K562 (cell line): ENCODE measurements around the gene TOP3A. TPM values are rescaled to one million over a fixed set of nuclear protein-coding genes. Genes with fewer than 3 reads are reported as not detected.
A peak's percentile ranks its signal among the peaks of the same experiment; 100 is the strongest.

ENCODE experiments used
- ATAC-seq: fragments of 200-7000 bp; cut with Tn5 transposase; 3 replicates; pipeline ENCODE4 v1.9.1; 2020; ENCODE audit warnings: moderate library complexity
- BruUV-seq: library from RNA; stranded (reverse); fragments of 400-500 nt; replicated peaks from 2 replicates; lab custom pipeline; 2021; lab: Mats Ljungman, UMichigan
- CTCF ChIA-PET: fragments of 300-600 bp; formaldehyde crosslinking; extraction: SDS; loops from one replicate; lab custom pipeline; 2021; ENCODE audit warnings: low intra/inter-chr PET ratio; lab: Yijun Ruan, JAX
- POLR2A ChIA-PET: fragments of 300-600, 350-650 bp; sonication (Branson Sonifier 250); formaldehyde crosslinking; extraction: SDS; loops from one replicate; lab custom pipeline; 2021; ENCODE audit warnings: antibody characterized with exemption, inconsistent platforms; lab: Yijun Ruan, JAX
- DNase-seq, 4 experiments: peaks; one replicate each; pipeline versions ENCODE4 v3.0.0 to v3.0.0-alpha.2; 2011 to 2018; ENCODE audit warnings: low spot score in 3 of 4, mixed read lengths in 3 of 4; ENCODE audit errors: extremely low read depth in 1 of 4
- FAIRE-seq: peaks from 2 replicates; lab custom pipeline; 2011; peaks lifted over from hg19 to GRCh38; lab: Jason Lieb, UNC
- H2AFZ ChIP-seq: 2 replicates; pipeline ENCODE4 v1.6.0; 2011; ENCODE audit warnings: low read depth, low read length, control low read depth, inconsistent platforms
- H3K27ac ChIP-seq: fragments of 200-600 bp; 3 replicates; pipeline ENCODE4 v1.8.0; 2011; ENCODE audit warnings: low read depth, mild to moderate bottlenecking, control low read depth, inconsistent platforms, low read length, moderate library complexity, mixed read lengths; ENCODE audit errors: extremely low read depth
- H3K27me3 ChIP-seq, 2 experiments: fragments of 300-600 bp in 1 of 2; 2 replicates in 1 of 2; 3 replicates in 1 of 2; pipeline versions ENCODE4 v1.6.0 to v1.8.0; 2011; ENCODE audit warnings: inconsistent platforms in 2 of 2, low read length in 2 of 2, mild to moderate bottlenecking in 1 of 2, mixed read lengths in 1 of 2, moderate library complexity in 1 of 2; ENCODE audit not compliant: control insufficient read depth in 2 of 2, insufficient read depth in 2 of 2
- H3K36me3 ChIP-seq: fragments of 300-600 bp; 3 replicates; pipeline ENCODE4 v1.8.0; 2011; ENCODE audit warnings: mild to moderate bottlenecking, low read length, inconsistent platforms; ENCODE audit not compliant: control insufficient read depth, insufficient read depth
- H3K4me1 ChIP-seq, 2 experiments: fragments of 200-600 bp in 1 of 2; replicated peaks in 1 of 2; 2 replicates in 1 of 2; 3 replicates in 1 of 2; pipeline versions ENCODE4 v1.5.1 to v1.8.0; 2011; ENCODE audit warnings: inconsistent platforms in 2 of 2, low read length in 2 of 2, mild to moderate bottlenecking in 1 of 2, mixed read lengths in 1 of 2, moderate library complexity in 1 of 2; ENCODE audit not compliant: control insufficient read depth in 2 of 2, insufficient read depth in 2 of 2
- H3K4me2 ChIP-seq: 2 replicates; pipeline ENCODE4 v1.6.1; 2011; ENCODE audit warnings: low read length, control low read depth, inconsistent platforms, mixed read lengths; ENCODE audit not compliant: insufficient read depth
- H3K4me3 ChIP-seq: fragments of 200-600 bp; sonication (generic), shearing (Covaris generic); 2 replicates; pipeline ENCODE4 v1.5.1; 2016; ENCODE audit warnings: control low read depth, inconsistent platforms
- H3K79me2 ChIP-seq: fragments of 200-600 bp; 3 replicates; pipeline ENCODE4 v1.8.0; 2011; ENCODE audit warnings: low read length, inconsistent platforms; ENCODE audit not compliant: control insufficient read depth, insufficient read depth
- H3K9ac ChIP-seq, 2 experiments: 2 replicates each; pipeline versions ENCODE4 v1.6.0 to v1.6.1; 2011; ENCODE audit warnings: low read depth in 2 of 2, low read length in 2 of 2, control low read depth in 1 of 2, inconsistent platforms in 1 of 2, mild to moderate bottlenecking in 1 of 2, mixed read lengths in 1 of 2; ENCODE audit not compliant: insufficient read depth in 1 of 2
- H3K9me1 ChIP-seq: one replicate; pipeline ENCODE4 v1.6.0; 2011; ENCODE audit warnings: inconsistent platforms, mild to moderate bottlenecking, low read length, moderate library complexity; ENCODE audit not compliant: control insufficient read depth, insufficient read depth
- H3K9me3 ChIP-seq: replicated peaks from 2 replicates; pipeline ENCODE4 v1.5.1; 2011; ENCODE audit warnings: low read depth, low read length, inconsistent platforms; ENCODE audit not compliant: control insufficient read depth, insufficient read depth
- H4K20me1 ChIP-seq: replicated peaks from 2 replicates; pipeline ENCODE4 v1.6.1; 2011; ENCODE audit warnings: low read length, inconsistent platforms, mixed read lengths; ENCODE audit not compliant: control insufficient read depth, insufficient read depth
- CTBP1 ChIP-seq: fragments of 450-650 bp; IDR thresholded peaks from 2 replicates; pipeline ENCODE4 v1.6.1; 2016; ENCODE audit warnings: borderline replicate concordance
- ETV5 ChIP-seq: sonication (generic); formaldehyde crosslinking; IDR thresholded peaks from 2 replicates; pipeline ENCODE4 v1.4.0; 2020; ENCODE audit warnings: low read depth, mild to moderate bottlenecking, missing genetic modification reagents
- GMEB1 ChIP-seq: fragments of 250-450 bp; sonication (Bioruptor Pico); IDR thresholded peaks from 2 replicates; pipeline ENCODE4 v1.4.0; 2020; ENCODE audit warnings: mild to moderate bottlenecking
- NR3C1 ChIP-seq: sonication (generic); formaldehyde crosslinking; IDR thresholded peaks from 2 replicates; pipeline ENCODE4 v1.8.1; 2022; ENCODE audit warnings: missing genetic modification reagents
- SMARCC2 ChIP-seq: fragments of 450-650 bp; IDR thresholded peaks from 2 replicates; pipeline ENCODE4 v1.6.1; 2017; ENCODE audit warnings: antibody characterized with exemption, moderate library complexity, mild to moderate bottlenecking, low read depth
- TARDBP ChIP-seq: fragments of 450-650 bp; IDR thresholded peaks from 2 replicates; pipeline ENCODE4 v1.6.1; 2016
- ZC3H4 ChIP-seq: sonication (generic); formaldehyde crosslinking; IDR thresholded peaks from 2 replicates; pipeline ENCODE4 v1.9.0; 2021; ENCODE audit warnings: missing genetic modification reagents, borderline replicate concordance
- ZMIZ1 ChIP-seq, 2 experiments: fragments of 150-350 bp in 1 of 2; IDR thresholded peaks; 2 replicates each; pipeline ENCODE4 v1.6.1; 2012 to 2016; ENCODE audit warnings: low read depth in 2 of 2, low read length in 2 of 2, mild to moderate bottlenecking in 1 of 2, moderate library complexity in 1 of 2
- WGBS: fragments of 100-300 bp; shearing (Covaris generic); methylation state at CpG from one replicate; pipeline ENCODE4 v1.1.6; 2016; ENCODE audit warnings: low coverage, mixed read lengths; ENCODE audit not compliant: insufficient coverage; ENCODE audit errors: missing lambda C conversion rate; 5-methylcytosine and 5-hydroxymethylcytosine counted together
- in situ Hi-C: fragments of 300-500 bp; cut with MboI; formaldehyde crosslinking; loops from 4 replicates; pipeline ENCODE4 v1.15.0; 2018; ENCODE audit warnings: inconsistent platforms, mixed read lengths
- intact Hi-C: fragments of 100-400 bp; cut with micrococcal nuclease; formaldehyde crosslinking; loops from 2 replicates; pipeline ENCODE4 v1.14.2; 2022
- polyA plus RNA-seq, 8 experiments: library from polyadenylated mRNA; depleted of rRNA in 4 of 8; stranded (reverse) in 5 of 8; unstranded in 3 of 8; fragments of >200 nt; fragmentation: Nextera tagmentation in 2 of 8; fragmentation: Illumina TruSeq in 1 of 8; extraction: Ambion mirVana in 2 of 8; extraction: Trizol in 1 of 8; gene quantifications; 2 replicates each; pipeline versions ENCODE4 v1.2.1 to v1.2.3, GENCODE V29; 2011 to 2014; ENCODE audit warnings: inconsistent platforms in 1 of 8, missing spikeins in 1 of 8
- total RNA-seq, 7 experiments: library from RNA; depleted of rRNA in 6 of 7; stranded (reverse); fragments of >200 nt in 6 of 7; fragmentation: Illumina TruSeq in 2 of 7; extraction: Trizol in 2 of 7; gene quantifications; 2 replicates each; pipeline versions ENCODE4 v1.2.1 to v1.2.3, GENCODE V29; 2011 to 2021; ENCODE audit warnings: low replicate concordance in 1 of 7

Gene TOP3A
- total and polyA plus RNA-seq, 9 of the 15 experiments (the other 6 are each of a cell fraction or from before 2014, with no cell fraction given), result 5.2 to 49.7 (median 24.7) TPM

- Histone ChIP-seq H3K27ac (peak overlapping the region; percentile 85), H3K4me3 (peak overlapping the region; percentile 75), H3K4me2 (peak overlapping the region; percentile 87), H3K9me3 (no peaks in the 10 kb centered on the region), H3K4me1 (peaks cover 24 to 26% of the 10 kb centered on the region in 2 experiments), H3K79me2 (peaks cover 74% of the 10 kb centered on the region), H2AFZ (no peak overlapping the region), H3K9ac (peak overlapping the region; percentile 80 to 99), H4K20me1 (peaks cover 8% of the 10 kb centered on the region), H3K36me3 (peaks cover 43% of the 10 kb centered on the region; the same call in 2 of the 3 replicates), H3K9me1 (peaks cover 3% of the 10 kb centered on the region), H3K27me3 (no peaks in the 10 kb centered on the region)
- DNase-seq (no peak), FAIRE-seq (no peak), ATAC-seq (no peak)
- in situ Hi-C loops (no loop called here), intact Hi-C loops (loop anchor here (5.0 kb wide), 1 partner anchor 69 kb away; no protein-coding TSS in a partner anchor)
- BruUV-seq, result no TSS peak
- TF ChIP-seq ETV5 (CRISPR knock-in tag) (no peak), ZC3H4 (no peak), TARDBP (no peak), NR3C1 (CRISPR knock-in tag) (no peak), GMEB1 (CRISPR knock-in tag) (no peak), ZMIZ1 (IDR thresholded peaks at IDR 0.05; ENCODE audit: low read depth in 2 of 2, low read length in 2 of 2) (no peak), SMARCC2 (no peak), CTBP1 (no peak)
- 8% methylated on average over 10 of the region's 11 CpGs for WGBS
- ChIA-PET POLR2A (interaction anchor here (0.8 kb wide), 1 partner anchor 19 kb away, joined by 3 read pairs; no protein-coding TSS in a partner anchor), CTCF (no interaction called here)
These were observed 1.2 kb upstream of the TOP3A start for GRCh38 chr17:18315961-18316360.
